K562 treated with DMSO at 1 percent for 4 hours (cell line): ENCODE measurements around the gene LPAR5. TPM values are rescaled to one million over a fixed set of nuclear protein-coding genes. Genes with fewer than 3 reads are reported as not detected.

Source experiments
- total RNA-seq: library from RNA; unstranded; fragments of 300-600 nt; gene quantifications from 2 replicates; pipeline ENCODE4 v1.2.3, GENCODE V29; 2022; ENCODE audit not compliant: insufficient read depth

The LPAR5 gene
- 3.5 and 4.3 TPM in 2 replicates for total RNA-seq

GRCh38 chr12:6635856-6636531 lies at the start of gene LPAR5:
Gene LPAR5 (minus strand): TSS chr12:6635959. CDS start chr12:6621248, 14,711 bp downstream.

GRCh38 chr12:6662906-6663742 lies 27.4 kb upstream of the LPAR5 start, which contains the start of gene ING4:
Gene ING4 (minus strand): TSS chr12:6663119. CDS start chr12:6663101, 18 bp downstream.

GRCh38 chr12:6647083-6647604 lies 11.4 kb upstream of the LPAR5 start, which contains the start of gene ACRBP:
Gene ACRBP (minus strand): TSS chr12:6647432. CDS start chr12:6647366, 66 bp downstream.

Other genes starting within 250 kb of the LPAR5 start
- gene CD27, start 191.0 kb downstream of the LPAR5 start, total RNA-seq, result not detected in 2 replicates
- 4.2 and 6.5 TPM in 2 replicates for gene TAPBPL, start 183.9 kb downstream of the LPAR5 start, total RNA-seq
- gene VAMP1, start 165.3 kb downstream of the LPAR5 start, total RNA-seq, result 7.0 and 7.9 TPM in 2 replicates
- 77.4 and 89.7 TPM in 2 replicates for gene MRPL51, start 142.7 kb downstream of the LPAR5 start, total RNA-seq
- gene NCAPD2, start 141.9 kb downstream of the LPAR5 start, total RNA-seq, result 70.8 and 73.8 TPM in 2 replicates
- gene GAPDH, start 101.4 kb downstream of the LPAR5 start, total RNA-seq, result 2,497 and 2,516 TPM in 2 replicates
- gene IFFO1, start 79.9 kb downstream of the LPAR5 start, total RNA-seq, result 0.48 TPM in 1 of 2 replicates, not detected in the other
- gene NOP2, start 67.7 kb downstream of the LPAR5 start, total RNA-seq, result 12.4 and 24.6 TPM in 2 replicates
- 215 and 222 TPM in 2 replicates for gene CHD4, start 28.6 kb downstream of the LPAR5 start, total RNA-seq
- 6.0 and 7.1 TPM in 2 replicates for gene ACRBP, start 11.5 kb upstream of the LPAR5 start, total RNA-seq
- 26.4 and 28.2 TPM in 2 replicates for gene ING4, start 27.2 kb upstream of the LPAR5 start, total RNA-seq
- 25.5 and 32.4 TPM in 2 replicates for gene ZNF384, start 53.4 kb upstream of the LPAR5 start, total RNA-seq
- gene PIANP, start 64.9 kb upstream of the LPAR5 start, total RNA-seq, result not detected in 2 replicates
- 33.5 and 37.2 TPM in 2 replicates for gene COPS7A, start 88.1 kb upstream of the LPAR5 start, total RNA-seq
- 148 and 156 TPM in 2 replicates for gene MLF2, start 117.2 kb upstream of the LPAR5 start, total RNA-seq
- 322 and 327 TPM in 2 replicates for gene PTMS, start 130.4 kb upstream of the LPAR5 start, total RNA-seq
- 2.2 and 2.8 TPM in 2 replicates for gene LAG3, start 136.6 kb upstream of the LPAR5 start, total RNA-seq
- not detected in 2 replicates for gene CD4, start 153.6 kb upstream of the LPAR5 start, total RNA-seq
- 1.8 and 3.1 TPM in 2 replicates for gene GPR162, start 185.9 kb upstream of the LPAR5 start, total RNA-seq
- 11.9 and 14.1 TPM in 2 replicates for gene P3H3, start 192.4 kb upstream of the LPAR5 start, total RNA-seq
- gene GNB3, start 205.0 kb upstream of the LPAR5 start, total RNA-seq, result 3.6 and 4.6 TPM in 2 replicates
- gene CDCA3, start 215.3 kb upstream of the LPAR5 start, total RNA-seq, result 20.1 and 29.7 TPM in 2 replicates
- 50.5 and 51.1 TPM in 2 replicates for gene USP5, start 216.2 kb upstream of the LPAR5 start, total RNA-seq
- 475 and 496 TPM in 2 replicates for gene TPI1, start 231.6 kb upstream of the LPAR5 start, total RNA-seq
- gene SPSB2, start 237.3 kb upstream of the LPAR5 start, total RNA-seq, result 2.5 and 5.2 TPM in 2 replicates